Thymus (tissue), 11 donors: ENCODE results near the gene CNTN1. TPM values are rescaled to one million over a fixed set of nuclear protein-coding genes. Genes with fewer than 3 reads are reported as not detected.
"Not testable (repeated sequence)": the region's sequence is repeated elsewhere in the genome, so short reads cannot be mapped to it uniquely, and the experiment has no call there.

Experiments
- DNase-seq, 9 donors: peaks; one replicate each; pipeline ENCODE4 v3.0.0-alpha.2; 2013; ENCODE audit warnings: low spot score in 9 of 9, low read depth in 6 of 9, missing footprints in 1 of 9
- H3K27ac ChIP-seq, 2 donors: one replicate each; pipeline ENCODE4 v1.5.1; 2013; ENCODE audit warnings: control low read depth in 1 of 2, low read depth in 1 of 2, low read length in 1 of 2, mild to moderate bottlenecking in 1 of 2, moderate library complexity in 1 of 2
- H3K27me3 ChIP-seq, 2 donors: one replicate each; pipeline ENCODE4 v1.5.1; 2013; ENCODE audit warnings: low read length in 1 of 2; ENCODE audit not compliant: control insufficient read depth in 2 of 2, insufficient read depth in 1 of 2
- H3K36me3 ChIP-seq, 2 donors: one replicate each; pipeline ENCODE4 v1.5.1; 2013; ENCODE audit warnings: low read length in 1 of 2, mild to moderate bottlenecking in 1 of 2, moderate library complexity in 1 of 2; ENCODE audit not compliant: control insufficient read depth in 2 of 2, insufficient read depth in 2 of 2
- H3K4me1 ChIP-seq, 2 donors: one replicate each; pipeline ENCODE4 v1.5.1; 2013; ENCODE audit warnings: low read length in 2 of 2; ENCODE audit not compliant: control insufficient read depth in 2 of 2, insufficient read depth in 2 of 2
- H3K4me3 ChIP-seq, 2 donors: one replicate each; pipeline ENCODE4 v1.5.1; 2013; ENCODE audit warnings: low read length in 2 of 2, control low read depth in 1 of 2, mild to moderate bottlenecking in 1 of 2
- H3K9me3 ChIP-seq, 2 donors: one replicate each; pipeline ENCODE4 v1.5.1; 2013; ENCODE audit warnings: low read length in 1 of 2, mild to moderate bottlenecking in 1 of 2; ENCODE audit not compliant: control insufficient read depth in 2 of 2, insufficient read depth in 1 of 2
- WGBS: extraction: QIAGEN DNeasy Blood & Tissue Kit; methylation state at CpG from one replicate; pipeline ENCODE4 v1.1.7; 2013; 5-methylcytosine and 5-hydroxymethylcytosine counted together
- polyA plus RNA-seq: library from polyadenylated mRNA; stranded (reverse); fragments of 200-250 nt; gene quantifications from one replicate; pipeline ENCODE4 v1.2.3, GENCODE V29; 2013
- total RNA-seq: library from RNA; stranded (reverse); fragments of 120-200 nt; gene quantifications from one replicate; pipeline ENCODE4 v1.2.4, GENCODE V29; 2013
- donor health status: healthy.

CNTN1 gene
- total and polyA plus RNA-seq, 2 donors = 0.27 to 5.6 TPM

- H3K4me1 ChIP-seq = no peaks in the 10 kb centered on the region
- H3K9me3 ChIP-seq = no peaks in the 10 kb centered on the region
- H3K4me3 ChIP-seq = no peak overlapping the region
- DNase-seq = no peak
- H3K27me3 ChIP-seq = no peaks in the 10 kb centered on the region
- 89% methylated on average over 2 of the region's 2 CpGs for WGBS
- no peaks in the 10 kb centered on the region for H3K36me3 ChIP-seq
- H3K27ac ChIP-seq = no peak overlapping the region
These were observed 26.7 kb downstream of the CNTN1 start for GRCh38 chr12:40718878-40719372.

- no peak for DNase-seq
- no peaks in the 10 kb centered on the region for H3K27me3 ChIP-seq
- no peak overlapping the region for H3K27ac ChIP-seq
- WGBS = 97% methylated on average over 6 of the region's 6 CpGs
- no peak overlapping the region for H3K4me3 ChIP-seq
- no peaks in the 10 kb centered on the region for H3K4me1 ChIP-seq
- no peaks in the 10 kb centered on the region for H3K9me3 ChIP-seq
- H3K36me3 ChIP-seq = no peaks in the 10 kb centered on the region
These were observed 30.8 kb downstream of the CNTN1 start for GRCh38 chr12:40723001-40723400.

GRCh38 chr12:40726366-40726765, 34.1 kb downstream of the CNTN1 start:
- Histone ChIP-seq H3K27ac (no peak overlapping the region), H3K9me3 (no peaks in the 10 kb centered on the region), H3K27me3 (no peaks in the 10 kb centered on the region), H3K4me3 (no peak overlapping the region), H3K4me1 (no peaks in the 10 kb centered on the region), H3K36me3 (no peaks in the 10 kb centered on the region)
- DNase-seq = no peak
- WGBS = 98% methylated on average over 1 of the region's 1 CpG

- Histone ChIP-seq H3K4me1 (no peaks in the 10 kb centered on the region), H3K4me3 (no peak overlapping the region)
These were observed 35.7 kb downstream of the CNTN1 start for GRCh38 chr12:40727774-40728483.

GRCh38 chr12:40730281-40730680, 38.0 kb downstream of the CNTN1 start:
- Histone ChIP-seq H3K36me3 (no peaks in the 10 kb centered on the region), H3K27ac (no peak overlapping the region), H3K27me3 (no peaks in the 10 kb centered on the region), H3K4me1 (no peaks in the 10 kb centered on the region), H3K4me3 (no peak overlapping the region), H3K9me3 (no peaks in the 10 kb centered on the region)
- WGBS = 94% methylated on average over 1 of the region's 1 CpG
- no peak for DNase-seq

More at GRCh38 chr12:40727774-40728483, 35.7 kb downstream of the CNTN1 start:
- no peak overlapping the region for H3K27ac ChIP-seq
- DNase-seq = no peak
- 92% methylated on average over 4 of the region's 4 CpGs for WGBS
- H3K27me3 ChIP-seq = no peaks in the 10 kb centered on the region
- no peaks in the 10 kb centered on the region for H3K9me3 ChIP-seq
- H3K36me3 ChIP-seq = no peaks in the 10 kb centered on the region

- H3K4me1 ChIP-seq = no peaks in the 10 kb centered on the region
- no peak overlapping the region for H3K4me3 ChIP-seq
- no peak for DNase-seq
- H3K9me3 ChIP-seq = no peaks in the 10 kb centered on the region
- no peak overlapping the region for H3K27ac ChIP-seq
- no peaks in the 10 kb centered on the region for H3K36me3 ChIP-seq
- H3K27me3 ChIP-seq = no peaks in the 10 kb centered on the region
These were observed 41.6 kb downstream of the CNTN1 start for GRCh38 chr12:40733871-40734270.

- WGBS = 86% methylated on average over 3 of the region's 3 CpGs
- no peaks in the 10 kb centered on the region for H3K36me3 ChIP-seq
- no peak overlapping the region for H3K4me3 ChIP-seq
- no peaks in the 10 kb centered on the region for H3K4me1 ChIP-seq
- no peaks in the 10 kb centered on the region for H3K9me3 ChIP-seq
- no peak overlapping the region for H3K27ac ChIP-seq
- no peaks in the 10 kb centered on the region for H3K27me3 ChIP-seq
- no peak for DNase-seq
These were observed 42.0 kb downstream of the CNTN1 start for GRCh38 chr12:40734276-40734675.

GRCh38 chr12:40735551-40736230, 43.5 kb downstream of the CNTN1 start:
- no peak for DNase-seq
- H3K4me1 ChIP-seq = no peaks in the 10 kb centered on the region
- no peaks in the 10 kb centered on the region for H3K9me3 ChIP-seq
- H3K4me3 ChIP-seq = no peak overlapping the region
- 84% methylated on average over 3 of the region's 3 CpGs for WGBS
- no peak overlapping the region for H3K27ac ChIP-seq
- no peaks in the 10 kb centered on the region for H3K27me3 ChIP-seq
- no peaks in the 10 kb centered on the region for H3K36me3 ChIP-seq

DNA sequence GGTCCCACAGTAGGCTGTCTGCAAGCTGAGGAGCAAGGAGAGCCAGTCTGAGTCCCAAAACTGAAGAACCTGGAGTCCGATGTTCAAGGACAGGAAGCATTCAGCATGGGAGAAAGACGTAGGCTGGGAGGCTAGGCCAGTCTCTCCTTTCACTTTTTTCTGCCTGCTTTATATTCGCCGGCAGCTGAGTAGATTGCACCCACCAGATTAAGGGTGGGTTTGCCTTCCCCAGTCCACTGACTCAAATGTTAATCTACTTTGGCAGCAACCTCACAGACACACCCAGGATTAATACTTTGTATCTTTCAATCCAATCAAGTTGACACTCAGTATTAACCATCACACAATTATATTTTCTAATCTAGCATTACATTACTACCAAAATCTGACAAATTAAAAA, 45.2 kb downstream of the CNTN1 start:
- 93% methylated on average over 4 of the region's 4 CpGs for WGBS
- H3K4me3 ChIP-seq, H3K4me1 ChIP-seq, DNase-seq, H3K36me3 ChIP-seq, H3K27ac ChIP-seq, H3K27me3 ChIP-seq, H3K9me3 ChIP-seq: not testable (repeated sequence)
